Right lobe of liver (tissue), 4 donors: ENCODE results near the gene CCDC83.

Experiments used
- CTCF ChIP-seq, 4 donors: fragments of 200-600 bp in 3 of 4; fragments of 450-650 bp in 1 of 4; IDR thresholded peaks; one replicate each; pipeline versions ENCODE4 v1.5.1 to v1.8.0; 2016 to 2022; ENCODE audit warnings: antibody characterized with exemption in 4 of 4, mild to moderate bottlenecking in 2 of 4
- POLR2A ChIP-seq: fragments of 450-650 bp; IDR thresholded peaks from one replicate; pipeline ENCODE4 v1.6.1; 2017; ENCODE audit warnings: antibody characterized with exemption, mild to moderate bottlenecking
- donor health status: DM: no; HTN: no; CAD: no.
- donor health status: DM: no; HTN: no; CAD: no.
- donor health status: DM: no; HTN: yes; CAD: no.

GRCh38 chr11:85945788-85946187, 90.6 kb downstream of the CCDC83 start:
- TF ChIP-seq POLR2A (no peak), CTCF (IDR thresholded peaks at IDR 0.05) (no peak)
